GM12878 (cell line): ENCODE measurements around the gene IL17RB.

Experiments
- BHLHE40 ChIP-seq, 2 experiments: fragments of 450-650 bp in 1 of 2; IDR thresholded peaks; 2 replicates each; pipeline ENCODE4 v1.6.1; 2011 to 2017; ENCODE audit warnings: low read depth in 2 of 2, borderline replicate concordance in 1 of 2, improper control_type of control experiment in 1 of 2, low read length in 1 of 2, mild to moderate bottlenecking in 1 of 2
- GABPA ChIP-seq: IDR thresholded peaks from 2 replicates; pipeline ENCODE4 v1.6.1; 2014; ENCODE audit warnings: antibody characterized with exemption, low read depth, mild to moderate bottlenecking, inconsistent platforms
- NFYA ChIP-seq: IDR thresholded peaks from 2 replicates; pipeline ENCODE4 v1.6.1; 2011; ENCODE audit warnings: low read depth, mild to moderate bottlenecking, low read length, improper control_type of control experiment, borderline replicate concordance
- POLR2AphosphoS5 ChIP-seq: IDR thresholded peaks from 2 replicates; pipeline ENCODE4 v1.6.1; 2011; ENCODE audit warnings: mild to moderate bottlenecking, low read length, inconsistent platforms
- ZNF217 ChIP-seq: fragments of 450-650 bp; IDR thresholded peaks from 2 replicates; pipeline ENCODE4 v1.6.1; 2017; ENCODE audit warnings: antibody characterized with exemption, mild to moderate bottlenecking
- TF ChIP-seq, protein P1 (sequence below), 3 experiments: IDR thresholded peaks in 2 of 3; conservative IDR thresholded peaks in 1 of 3; 2 replicates each; pipeline ENCODE4 v1.5.1; 2011; ENCODE audit warnings: low read depth in 3 of 3, low read length in 3 of 3, mild to moderate bottlenecking in 3 of 3, control low read depth in 2 of 3, moderate library complexity in 2 of 3, inconsistent platforms in 1 of 3, mixed read lengths in 1 of 3; ENCODE audit not compliant: control insufficient read depth in 2 of 3, insufficient read depth in 1 of 3; ENCODE audit errors: extremely low read depth in 1 of 3

DNA sequence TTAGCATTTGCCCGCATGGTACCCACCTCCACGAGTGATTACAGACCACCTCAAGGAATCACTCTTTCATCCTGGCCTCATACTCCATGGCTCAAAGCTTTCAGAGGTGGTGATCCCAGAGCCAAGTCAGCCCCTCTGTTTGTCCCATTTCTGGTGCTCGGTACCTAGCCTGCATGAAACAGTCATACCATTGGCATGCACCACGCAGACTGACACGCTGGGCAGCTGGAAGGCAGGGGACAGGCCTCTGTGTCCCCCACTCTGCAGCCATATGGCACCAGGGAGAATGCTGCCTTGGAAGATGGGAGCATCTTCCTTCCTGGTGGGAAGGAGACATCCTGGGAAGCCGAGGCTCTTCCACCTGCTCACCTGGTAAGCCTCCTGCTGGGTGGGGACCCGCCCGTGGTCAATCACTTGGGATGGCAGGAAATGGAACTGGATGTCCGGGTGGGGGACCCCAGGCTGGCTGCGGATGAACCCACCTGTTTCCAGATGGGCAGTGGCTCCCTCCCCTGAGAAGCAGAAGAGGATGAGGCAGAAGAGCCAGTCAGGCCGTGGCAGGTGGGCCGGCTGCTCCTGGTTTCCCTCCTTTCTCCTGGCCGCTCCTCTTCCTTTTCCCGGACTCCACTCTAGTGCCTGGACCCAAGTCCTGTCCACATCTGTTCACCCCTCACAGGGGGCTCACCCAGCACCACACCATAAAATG is 27.1 kb upstream of the IL17RB start:
- TF ChIP-seq, protein P1, sequence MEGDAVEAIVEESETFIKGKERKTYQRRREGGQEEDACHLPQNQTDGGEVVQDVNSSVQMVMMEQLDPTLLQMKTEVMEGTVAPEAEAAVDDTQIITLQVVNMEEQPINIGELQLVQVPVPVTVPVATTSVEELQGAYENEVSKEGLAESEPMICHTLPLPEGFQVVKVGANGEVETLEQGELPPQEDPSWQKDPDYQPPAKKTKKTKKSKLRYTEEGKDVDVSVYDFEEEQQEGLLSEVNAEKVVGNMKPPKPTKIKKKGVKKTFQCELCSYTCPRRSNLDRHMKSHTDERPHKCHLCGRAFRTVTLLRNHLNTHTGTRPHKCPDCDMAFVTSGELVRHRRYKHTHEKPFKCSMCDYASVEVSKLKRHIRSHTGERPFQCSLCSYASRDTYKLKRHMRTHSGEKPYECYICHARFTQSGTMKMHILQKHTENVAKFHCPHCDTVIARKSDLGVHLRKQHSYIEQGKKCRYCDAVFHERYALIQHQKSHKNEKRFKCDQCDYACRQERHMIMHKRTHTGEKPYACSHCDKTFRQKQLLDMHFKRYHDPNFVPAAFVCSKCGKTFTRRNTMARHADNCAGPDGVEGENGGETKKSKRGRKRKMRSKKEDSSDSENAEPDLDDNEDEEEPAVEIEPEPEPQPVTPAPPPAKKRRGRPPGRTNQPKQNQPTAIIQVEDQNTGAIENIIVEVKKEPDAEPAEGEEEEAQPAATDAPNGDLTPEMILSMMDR (IDR thresholded peaks at IDR 0.05 in 2 of 3, conservative IDR thresholded peaks at IDR 0.05 in 1 of 3; ENCODE audit: control insufficient read depth in 2 of 3, extremely low read depth in 1 of 3, insufficient read depth in 1 of 3, low read depth in 3 of 3, low read length in 3 of 3) = no peak
- no peak for TF ChIP-seq GABPA
- TF ChIP-seq BHLHE40 (IDR thresholded peaks at IDR 0.05; ENCODE audit: borderline replicate concordance in 1 of 2, low read depth in 2 of 2, low read length in 1 of 2) = no peak
- no peak for TF ChIP-seq ZNF217
- no peak for TF ChIP-seq NFYA
- no peak for TF ChIP-seq POLR2AphosphoS5
